Effector CD8-positive, alpha-beta T cell (primary cell): ENCODE measurements around the gene HRH1.
"Not testable (repeated sequence)": the region's sequence is repeated elsewhere in the genome, so short reads cannot be mapped to it uniquely, and the experiment has no call there.

Experiments
- DNase-seq: peaks from one replicate; lab custom pipeline; 2025; lab: John Stamatoyannopoulos, UW
- total RNA-seq, 4 experiments: gene quantifications; one replicate each; lab custom pipeline; 2026; lab: John Stamatoyannopoulos, UW

HRH1 gene, protein sequence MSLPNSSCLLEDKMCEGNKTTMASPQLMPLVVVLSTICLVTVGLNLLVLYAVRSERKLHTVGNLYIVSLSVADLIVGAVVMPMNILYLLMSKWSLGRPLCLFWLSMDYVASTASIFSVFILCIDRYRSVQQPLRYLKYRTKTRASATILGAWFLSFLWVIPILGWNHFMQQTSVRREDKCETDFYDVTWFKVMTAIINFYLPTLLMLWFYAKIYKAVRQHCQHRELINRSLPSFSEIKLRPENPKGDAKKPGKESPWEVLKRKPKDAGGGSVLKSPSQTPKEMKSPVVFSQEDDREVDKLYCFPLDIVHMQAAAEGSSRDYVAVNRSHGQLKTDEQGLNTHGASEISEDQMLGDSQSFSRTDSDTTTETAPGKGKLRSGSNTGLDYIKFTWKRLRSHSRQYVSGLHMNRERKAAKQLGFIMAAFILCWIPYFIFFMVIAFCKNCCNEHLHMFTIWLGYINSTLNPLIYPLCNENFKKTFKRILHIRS
- 0.37 to 45.8 (median 1.7) reads per million in 4 experiments for total RNA-seq

DNA sequence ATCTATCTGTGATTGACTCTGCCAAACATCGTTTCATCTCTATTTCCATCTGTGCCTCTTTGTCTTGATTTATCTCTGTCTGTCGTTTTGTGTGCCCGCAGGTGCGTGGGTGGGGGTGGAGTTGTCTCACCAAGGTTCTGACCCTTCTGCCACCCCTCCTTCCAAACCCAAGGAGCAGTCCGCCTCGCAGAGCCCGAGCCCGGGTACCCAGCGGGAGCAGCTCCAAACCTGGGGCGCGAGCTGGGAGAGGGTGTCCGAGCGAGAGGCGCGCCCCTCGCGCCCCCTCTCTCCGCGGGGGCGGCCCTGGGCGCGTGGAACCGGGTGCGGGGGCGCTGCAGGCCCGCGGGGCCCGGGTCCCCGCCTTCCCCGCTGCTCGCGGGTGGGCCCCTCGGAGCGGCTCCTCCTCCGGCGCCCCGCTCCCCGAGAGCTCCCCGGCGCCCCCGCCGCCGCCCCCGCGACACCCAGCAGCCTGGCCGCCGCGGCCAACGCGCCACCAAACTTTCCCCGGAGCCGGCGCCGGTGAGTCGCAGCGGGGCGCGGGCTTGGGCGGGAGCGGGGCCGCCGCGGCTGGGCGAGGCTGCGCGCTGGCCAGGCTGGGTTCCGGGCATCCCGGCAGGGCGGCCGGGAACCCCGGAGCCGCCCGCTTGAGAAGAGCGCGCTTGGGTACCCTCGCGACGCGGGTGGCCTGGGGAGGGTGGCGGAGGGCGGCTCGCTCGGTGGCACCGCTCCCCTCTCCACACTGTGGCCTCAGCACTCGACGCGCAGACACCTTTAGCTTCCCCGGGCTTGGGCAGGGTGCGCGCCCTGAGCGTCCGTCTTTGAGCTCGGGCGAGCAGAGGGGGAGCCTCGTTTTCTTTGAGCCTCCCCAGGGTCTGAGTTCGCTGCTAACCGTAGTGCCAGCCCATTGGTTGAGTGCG is at the start of gene HRH1:
Gene HRH1, plus strand, starts transcription at position 458 of the 917 bp plus-strand sequence. CDS start 104,545 bp downstream, outside the sequence.
- no peak for DNase-seq

GRCh38 chr3:11113316-11113715 is 41.0 kb upstream of the HRH1 start:
- DNase-seq, result not testable (repeated sequence)

DNA sequence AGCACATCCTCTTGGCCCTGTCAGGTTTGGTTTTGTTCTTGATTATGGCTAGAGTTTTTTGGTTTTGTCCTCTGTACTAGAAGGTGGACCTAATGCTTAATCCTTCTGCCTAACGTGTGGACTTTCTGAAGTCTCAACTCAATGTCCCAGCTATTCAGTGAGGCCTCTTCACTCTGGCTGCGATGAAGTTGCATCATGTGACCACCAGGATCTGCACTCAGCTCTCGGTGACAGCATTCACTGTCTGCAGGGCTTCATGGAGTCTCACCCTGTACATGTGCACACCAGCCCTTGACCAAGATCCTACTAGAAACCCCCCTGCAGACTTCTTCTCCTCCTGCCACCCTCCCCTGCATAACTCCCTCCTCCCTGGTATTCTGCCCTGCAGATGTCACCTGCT is 38.7 kb upstream of the HRH1 start:
- DNase-seq, result no peak

- DNase-seq, result no peak
These were observed 37.8 kb upstream of the HRH1 start for GRCh38 chr3:11116336-11117059.

- no peak for DNase-seq
These were observed 36.7 kb upstream of the HRH1 start for GRCh38 chr3:11117591-11117990.

DNA sequence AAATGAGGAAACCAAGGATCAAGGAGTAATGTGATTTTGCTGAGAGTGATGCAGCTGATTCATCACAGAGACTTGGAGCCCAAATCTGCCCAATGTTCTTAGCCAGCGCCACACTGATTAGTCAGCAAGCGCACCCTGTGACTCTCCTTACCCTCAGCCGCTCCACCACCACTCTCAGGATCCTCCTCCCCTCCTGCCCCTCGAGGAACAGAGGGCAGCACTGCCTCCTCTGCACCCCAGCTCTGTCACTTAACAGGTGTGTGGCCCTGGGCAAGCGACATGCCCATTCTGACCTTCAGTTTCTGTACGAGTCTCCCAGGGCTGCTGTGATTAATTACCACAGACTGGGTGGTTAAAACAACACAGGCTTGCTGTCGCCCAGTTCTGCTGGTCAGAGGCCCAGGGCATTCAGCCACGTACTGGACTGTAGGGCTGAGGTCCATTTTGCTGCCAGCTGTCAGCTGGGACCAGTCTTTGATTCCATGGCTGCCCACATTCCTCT is 36.1 kb upstream of the HRH1 start:
- no peak for DNase-seq

GRCh38 chr3:11120091-11120805 is 34.0 kb upstream of the HRH1 start:
- DNase-seq, result no peak

GRCh38 chr3:11126653-11127052 is 27.6 kb upstream of the HRH1 start:
- DNase-seq, result no peak

GRCh38 chr3:11128682-11129632 is 25.3 kb upstream of the HRH1 start:
- no peak for DNase-seq

DNA sequence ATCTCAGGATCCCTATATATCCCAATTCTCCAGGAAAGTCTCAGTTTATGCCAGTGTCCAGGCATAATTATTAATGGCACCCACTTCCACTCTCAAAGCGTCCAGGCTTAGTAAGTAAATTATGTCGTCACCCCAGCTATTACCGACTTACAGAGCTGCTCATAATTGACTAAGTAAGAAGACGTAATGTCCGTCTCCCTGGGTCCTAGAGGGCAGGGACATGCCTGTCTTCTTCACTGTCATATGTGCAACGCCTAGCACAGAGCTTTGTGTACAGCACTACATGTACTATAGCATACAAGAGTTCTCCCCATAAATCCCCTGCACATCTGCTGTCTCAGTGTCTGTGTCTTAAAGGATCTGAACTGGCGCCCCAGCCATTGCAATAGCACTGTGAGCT is 23.9 kb upstream of the HRH1 start:
- DNase-seq, result no peak

DNA sequence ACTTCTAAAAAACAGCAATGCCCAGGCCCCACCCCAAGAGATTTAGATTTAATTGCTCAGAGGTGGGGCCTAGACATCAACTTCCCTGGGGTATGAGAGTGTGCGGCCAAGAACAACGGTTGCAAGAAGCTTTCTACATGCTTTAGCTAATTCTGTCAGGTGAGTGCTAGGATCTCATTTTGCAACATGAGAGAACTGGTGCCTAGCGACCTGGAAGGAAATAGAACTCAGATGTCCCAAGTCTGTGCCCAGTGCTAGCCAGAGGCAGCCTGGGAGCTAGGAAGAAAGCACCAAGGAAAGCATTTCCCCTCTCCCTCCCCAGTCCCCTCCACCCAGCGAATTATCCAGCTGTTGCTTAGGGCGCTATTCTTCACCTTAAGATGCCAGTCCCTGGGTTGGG is 22.9 kb upstream of the HRH1 start:
- no peak for DNase-seq

- DNase-seq, result not testable (repeated sequence)
These were observed 22.4 kb upstream of the HRH1 start for GRCh38 chr3:11131886-11132285.

GRCh38 chr3:11132861-11133260 is 21.4 kb upstream of the HRH1 start:
- no peak for DNase-seq

GRCh38 chr3:11134794-11135193 is 19.5 kb upstream of the HRH1 start:
- DNase-seq, result no peak

DNA sequence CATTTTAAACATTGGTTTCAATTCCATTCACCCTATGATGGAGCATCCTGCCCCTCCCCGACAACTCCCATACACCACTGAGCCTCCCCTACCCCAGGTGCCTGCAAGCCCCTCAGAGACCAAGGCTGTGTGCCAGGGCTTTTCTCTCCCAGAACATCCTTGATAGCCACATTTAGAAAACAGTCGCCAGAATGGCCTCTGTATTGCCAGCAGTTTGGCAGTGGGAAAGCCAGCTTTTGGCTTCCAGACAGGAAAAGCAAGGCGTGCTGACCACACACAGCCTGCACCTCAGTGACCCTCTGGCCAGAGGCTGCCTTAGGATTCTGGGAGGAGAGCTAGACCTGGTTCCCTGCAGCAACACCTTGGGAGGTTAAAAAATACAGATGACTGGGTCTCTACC is 18.2 kb upstream of the HRH1 start:
- DNase-seq, result no peak

DNA sequence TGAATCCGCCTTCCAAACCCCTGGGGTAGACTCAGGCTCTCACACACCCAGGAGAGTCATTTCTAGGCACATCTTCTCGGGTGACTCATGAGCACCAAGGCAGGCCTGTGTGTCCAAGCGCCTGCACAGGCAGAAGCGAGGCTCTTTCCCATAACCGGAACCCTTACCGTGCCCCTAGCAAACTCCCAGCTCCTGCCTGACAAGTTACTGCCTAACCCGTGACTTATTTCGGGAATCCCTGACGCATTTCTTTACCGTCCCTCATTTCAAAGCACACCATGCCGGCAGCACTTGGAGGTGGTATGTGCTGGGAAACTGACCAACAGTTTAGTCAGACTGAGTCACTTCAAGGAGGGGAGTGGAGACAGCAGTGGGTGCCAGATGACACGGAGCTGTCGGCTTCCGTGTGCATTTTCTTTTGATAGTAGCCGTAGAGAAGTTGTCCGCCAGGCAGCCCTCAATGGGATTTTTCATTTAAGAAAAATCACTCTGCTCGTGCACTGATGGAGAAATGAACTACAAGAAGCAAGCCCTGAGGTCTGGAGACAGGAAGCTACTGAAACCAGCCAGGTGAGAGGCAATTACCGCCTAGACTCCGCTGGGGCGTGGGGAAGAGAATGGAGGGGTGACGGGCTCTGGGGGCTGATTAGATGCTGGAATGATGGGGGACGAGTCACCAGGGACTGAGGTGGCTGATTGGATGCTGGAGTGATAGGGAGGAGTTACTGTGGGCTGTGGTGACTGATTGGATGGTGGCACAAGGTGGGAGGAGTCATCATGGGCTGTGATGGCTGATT is 17.3 kb upstream of the HRH1 start:
- DNase-seq, result no peak

DNA sequence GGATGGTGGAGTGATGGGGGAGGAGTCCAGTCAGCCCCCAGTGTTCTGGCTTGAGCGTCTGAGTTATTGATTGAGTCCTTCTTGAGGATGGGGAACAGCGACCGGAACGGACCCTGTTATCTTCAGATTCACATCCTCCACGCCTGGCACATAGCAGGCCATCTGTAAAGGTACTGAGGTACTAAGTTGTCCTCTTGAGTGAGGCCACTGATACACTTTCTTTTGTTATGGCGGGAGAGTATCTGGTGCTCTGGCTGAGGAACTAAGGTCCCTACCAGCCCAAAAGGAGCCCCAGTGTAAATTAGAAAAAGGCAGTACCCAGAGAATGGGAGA is 16.7 kb upstream of the HRH1 start:
- no peak for DNase-seq

- no peak for DNase-seq
These were observed 15.9 kb upstream of the HRH1 start for GRCh38 chr3:11138371-11138770.

DNA sequence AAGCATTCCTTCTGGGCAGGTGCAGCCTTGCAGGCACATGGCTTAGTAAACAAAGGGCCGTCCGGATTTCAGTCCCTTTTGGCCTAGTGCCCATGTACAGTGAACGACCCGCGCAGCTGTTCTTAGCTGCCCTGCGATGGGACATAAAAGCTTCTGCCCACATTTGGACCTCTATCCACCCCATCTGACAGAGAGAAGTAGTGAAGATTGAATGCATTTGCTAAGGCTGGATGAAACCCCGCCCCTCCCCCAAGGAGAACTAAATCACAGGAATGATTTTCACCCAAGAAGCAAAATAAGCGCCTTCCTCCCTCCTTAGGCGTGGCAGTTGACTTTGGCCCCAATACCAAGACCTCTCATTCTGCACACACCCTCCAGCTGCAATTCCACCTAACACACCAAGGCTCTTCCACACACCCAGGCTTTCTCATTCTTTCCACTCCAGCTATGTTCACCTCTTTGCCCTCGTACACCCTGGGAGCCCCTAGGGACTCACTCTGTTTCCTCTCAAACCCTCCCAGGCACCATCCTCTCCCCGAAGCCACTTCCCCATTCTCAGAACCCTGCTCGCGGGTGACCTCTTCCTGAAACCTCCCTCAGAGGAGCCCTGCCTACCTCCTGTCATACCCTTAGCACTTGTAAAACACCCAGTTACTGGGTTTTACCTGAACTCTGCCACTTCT is 14.1 kb upstream of the HRH1 start:
- no peak for DNase-seq
